ENCODE data around the gene TRIM65.

Gene TRIM65

DNA sequence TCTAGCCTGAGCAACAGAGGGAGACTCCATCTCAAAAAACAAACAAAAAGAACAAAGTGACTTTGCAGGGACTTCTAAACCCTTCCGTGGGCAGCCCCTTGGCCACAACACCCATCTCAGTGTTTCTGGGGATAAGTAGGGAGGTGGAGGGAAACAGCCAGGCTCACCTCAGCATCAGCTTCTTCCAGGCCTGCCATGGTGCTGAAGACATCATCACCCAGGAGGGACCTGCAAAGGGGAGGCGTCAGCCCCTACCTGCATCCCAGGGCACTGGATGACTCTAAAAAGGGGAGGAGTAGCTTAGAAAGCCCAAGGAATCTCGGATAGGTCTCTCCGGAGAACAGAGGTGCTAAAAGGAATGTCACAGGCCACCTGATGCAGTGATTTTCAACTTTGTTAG lies 34.3 kb upstream of the TRIM65 start:
- TF ChIP-seq SUZ12 (IDR thresholded peaks at IDR 0.05) (no peak), TARDBP (IDR thresholded peaks at IDR 0.05) (no peak), LEF1 (IDR thresholded peaks at IDR 0.05; ENCODE audit: borderline replicate concordance) (no peak), BHLHE40 (IDR thresholded peaks at IDR 0.05; ENCODE audit: borderline replicate concordance) (no peak), FOXK2 (IDR thresholded peaks at IDR 0.05) (no peak), ARNT (IDR thresholded peaks at IDR 0.05) (no peak), FOXA1 (IDR thresholded peaks at IDR 0.05) (no peak), NFRKB (IDR thresholded peaks at IDR 0.05) (no peak), L3MBTL2 (conservative IDR thresholded peaks at IDR 0.05) (no peak), CTBP1 (IDR thresholded peaks at IDR 0.05; ENCODE audit: borderline replicate concordance) (no peak), ELF4 (IDR thresholded peaks at IDR 0.05) (no peak), SP1 (IDR thresholded peaks at IDR 0.05) (no peak), ZNF384 (IDR thresholded peaks at IDR 0.05) (no peak), HDGF (IDR thresholded peaks at IDR 0.05; ENCODE audit: borderline replicate concordance) (no peak)
- ChIA-PET CTCF (no interaction called here), POLR2A (no interaction called here)
- no peak for DNase-seq (ENCODE audit: extremely low spot score)

DNA sequence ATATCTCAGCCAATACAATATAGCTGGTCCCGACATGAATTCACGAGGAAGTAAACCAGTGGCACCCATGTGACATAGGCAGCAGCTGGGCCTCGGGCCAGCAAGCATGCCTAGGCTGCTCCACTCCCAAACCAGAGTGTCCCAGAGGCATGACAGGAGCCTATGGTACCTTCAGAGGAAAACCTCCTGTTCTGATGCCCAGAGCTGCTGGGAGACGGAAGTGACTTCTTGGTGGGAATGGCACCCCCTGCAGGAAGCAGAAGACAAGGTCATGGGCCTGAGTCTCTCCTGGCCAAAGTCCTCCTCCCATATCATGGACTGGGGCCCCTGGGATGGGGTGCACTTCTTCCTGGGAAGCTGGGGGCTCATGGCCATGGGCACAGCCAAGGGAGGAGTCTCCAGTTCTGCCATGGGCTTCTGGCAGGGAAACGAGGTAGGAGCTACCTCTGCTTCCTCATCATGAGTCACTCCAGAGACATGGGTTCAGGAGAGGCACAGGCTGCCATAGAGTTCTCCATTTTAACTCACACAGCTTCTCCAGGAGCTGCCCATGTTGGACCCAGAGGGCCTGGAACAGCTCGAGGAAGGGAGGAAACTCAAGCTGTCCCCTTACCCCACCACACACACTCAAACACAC lies 30.7 kb upstream of the TRIM65 start:
- TF ChIP-seq FOXA1 (IDR thresholded peaks at IDR 0.05) (no peak), SUZ12 (IDR thresholded peaks at IDR 0.05) (no peak), BHLHE40 (IDR thresholded peaks at IDR 0.05; ENCODE audit: borderline replicate concordance) (no peak), NFRKB (IDR thresholded peaks at IDR 0.05) (no peak), PKNOX1 (IDR thresholded peaks at IDR 0.05) (no peak), HDGF (IDR thresholded peaks at IDR 0.05; ENCODE audit: borderline replicate concordance) (no peak), FOXK2 (IDR thresholded peaks at IDR 0.05) (no peak)
- CTCF ChIA-PET, result interaction anchor here (0.9 to 1.3 kb wide), 4 partner anchors 11 to 152 kb away, joined by 3 to 5 read pairs (median 3); no protein-coding TSS in a partner anchor
- peak; percentile 78 for DNase-seq (ENCODE audit: extremely low spot score)
- POLR2A ChIA-PET, result interaction anchor here (1.1 to 1.2 kb wide), 2 partner anchors 9 to 72 kb away, joined by 3 to 6 read pairs; partner anchors contain the start of gene WBP2

GRCh38 chr17:75926456-75926855 lies 29.7 kb upstream of the TRIM65 start:
- ChIA-PET POLR2A (interaction anchor here (1.2 kb wide), 1 partner anchor 21 kb away, joined by 6 read pairs; the partner anchor contains the start of gene MRPL38), CTCF (interaction anchor here (0.9 kb wide), 1 partner anchor 151 kb away, joined by 3 read pairs; no protein-coding TSS in a partner anchor)
- DNase-seq (ENCODE audit: extremely low spot score), result no peak
- TF ChIP-seq NFRKB (IDR thresholded peaks at IDR 0.05) (no peak), HDGF (IDR thresholded peaks at IDR 0.05; ENCODE audit: borderline replicate concordance) (no peak), SP1 (IDR thresholded peaks at IDR 0.05) (no peak), LEF1 (IDR thresholded peaks at IDR 0.05; ENCODE audit: borderline replicate concordance) (no peak), SUZ12 (IDR thresholded peaks at IDR 0.05) (no peak), FOXM1 (IDR thresholded peaks at IDR 0.05; ENCODE audit: borderline replicate concordance) (no peak), ZNF384 (IDR thresholded peaks at IDR 0.05) (no peak), PKNOX1 (IDR thresholded peaks at IDR 0.05) (no peak), FOXK2 (IDR thresholded peaks at IDR 0.05) (no peak), L3MBTL2 (conservative IDR thresholded peaks at IDR 0.05) (no peak), FOXA1 (IDR thresholded peaks at IDR 0.05) (no peak), BHLHE40 (IDR thresholded peaks at IDR 0.05; ENCODE audit: borderline replicate concordance) (no peak), ELF4 (IDR thresholded peaks at IDR 0.05) (no peak), CTBP1 (IDR thresholded peaks at IDR 0.05; ENCODE audit: borderline replicate concordance) (no peak), ARNT (IDR thresholded peaks at IDR 0.05) (no peak), TARDBP (IDR thresholded peaks at IDR 0.05) (no peak)

DNA sequence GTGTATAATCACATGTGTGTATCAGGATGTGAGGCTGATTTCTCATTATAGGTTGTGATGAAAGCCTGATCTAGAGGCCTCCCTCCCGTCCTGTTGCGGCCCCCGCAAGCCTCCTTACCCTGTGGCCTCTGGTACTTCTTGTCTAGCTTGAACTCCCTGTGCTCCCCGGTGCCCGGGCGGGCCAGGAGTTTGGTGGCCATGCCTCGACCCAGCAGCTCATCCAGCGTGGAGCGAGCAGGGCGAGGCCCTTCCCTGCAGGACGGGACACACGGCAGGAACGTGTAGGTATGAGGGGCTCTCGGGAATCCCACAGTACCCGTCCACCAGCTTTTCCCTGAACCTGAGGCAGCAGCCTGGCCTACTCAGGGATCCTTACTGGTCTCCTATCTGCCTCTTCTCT lies 29.2 kb upstream of the TRIM65 start:
- TF ChIP-seq BHLHE40 (IDR thresholded peaks at IDR 0.05; ENCODE audit: borderline replicate concordance), result no peak
- TF ChIP-seq ELF4 (IDR thresholded peaks at IDR 0.05), result no peak
- no peak for TF ChIP-seq SP1 (IDR thresholded peaks at IDR 0.05)
- no peak for TF ChIP-seq ZNF384 (IDR thresholded peaks at IDR 0.05)
- no peak for TF ChIP-seq TARDBP (IDR thresholded peaks at IDR 0.05)
- TF ChIP-seq NFRKB (IDR thresholded peaks at IDR 0.05), result no peak
- TF ChIP-seq PKNOX1 (IDR thresholded peaks at IDR 0.05), result no peak
- no peak for TF ChIP-seq FOXM1 (IDR thresholded peaks at IDR 0.05; ENCODE audit: borderline replicate concordance)
- TF ChIP-seq FOXA1 (IDR thresholded peaks at IDR 0.05), result no peak
- TF ChIP-seq FOXK2 (IDR thresholded peaks at IDR 0.05), result no peak
- TF ChIP-seq L3MBTL2 (conservative IDR thresholded peaks at IDR 0.05), result no peak
- TF ChIP-seq HDGF (IDR thresholded peaks at IDR 0.05; ENCODE audit: borderline replicate concordance), result no peak
- TF ChIP-seq ARNT (IDR thresholded peaks at IDR 0.05), result no peak
- POLR2A ChIA-PET, result interaction anchor here (0.8 to 1.2 kb wide), 4 partner anchors 10 to 21 kb away, joined by 3 to 6 read pairs (median 4); partner anchors contain the start of genes FBF1 and MRPL38
- no peak for DNase-seq (ENCODE audit: extremely low spot score)
- CTCF ChIA-PET, result no interaction called here

DNA sequence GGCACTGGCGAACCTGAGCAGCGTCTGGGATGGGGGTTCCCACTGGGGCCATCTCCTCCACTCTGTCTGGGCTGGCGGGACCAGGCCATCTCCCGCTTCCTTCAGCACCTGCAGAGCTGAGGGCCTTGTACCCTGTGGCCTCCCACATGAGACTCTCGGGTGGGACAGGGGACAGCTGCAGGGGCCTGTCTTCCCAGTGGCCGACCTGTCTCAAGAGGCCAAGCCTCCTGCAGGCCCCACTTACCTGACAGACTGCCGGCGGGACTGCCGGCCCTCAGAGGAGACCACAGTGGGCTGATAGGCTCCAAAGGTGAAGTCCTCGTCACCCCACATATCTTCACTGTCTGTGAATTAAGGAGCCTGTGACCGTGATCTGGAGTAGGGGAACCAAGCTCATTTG lies 28.4 kb upstream of the TRIM65 start:
- CTCF ChIA-PET, result no interaction called here
- no peak for TF ChIP-seq ZNF384 (IDR thresholded peaks at IDR 0.05)
- no peak for TF ChIP-seq FOXA1 (IDR thresholded peaks at IDR 0.05)
- TF ChIP-seq PKNOX1 (IDR thresholded peaks at IDR 0.05), result no peak
- TF ChIP-seq FOXM1 (IDR thresholded peaks at IDR 0.05; ENCODE audit: borderline replicate concordance), result no peak
- no peak for TF ChIP-seq CTBP1 (IDR thresholded peaks at IDR 0.05; ENCODE audit: borderline replicate concordance)
- TF ChIP-seq ARNT (IDR thresholded peaks at IDR 0.05), result no peak
- TF ChIP-seq SUZ12 (IDR thresholded peaks at IDR 0.05), result no peak
- TF ChIP-seq NFRKB (IDR thresholded peaks at IDR 0.05), result no peak
- no peak for TF ChIP-seq SP1 (IDR thresholded peaks at IDR 0.05)
- no peak for TF ChIP-seq HDGF (IDR thresholded peaks at IDR 0.05; ENCODE audit: borderline replicate concordance)
- no peak for TF ChIP-seq FOXK2 (IDR thresholded peaks at IDR 0.05)
- no peak for TF ChIP-seq L3MBTL2 (conservative IDR thresholded peaks at IDR 0.05)
- no peak for TF ChIP-seq ELF4 (IDR thresholded peaks at IDR 0.05)
- no peak for TF ChIP-seq TARDBP (IDR thresholded peaks at IDR 0.05)
- TF ChIP-seq BHLHE40 (IDR thresholded peaks at IDR 0.05; ENCODE audit: borderline replicate concordance), result no peak
- no peak for TF ChIP-seq LEF1 (IDR thresholded peaks at IDR 0.05; ENCODE audit: borderline replicate concordance)
- no peak for DNase-seq (ENCODE audit: extremely low spot score)
- POLR2A ChIA-PET, result interaction anchor here (0.8 to 1.2 kb wide), 4 partner anchors 9 to 20 kb away, joined by 3 to 6 read pairs (median 4); partner anchors contain the start of genes FBF1 and MRPL38
